Trophoblast cell (in vitro differentiated cells and primary cell): ENCODE data around the gene AMBRA1.

Experiments used
- DNase-seq, 2 donors: peaks; one replicate each; pipeline ENCODE4 v3.0.0-alpha.2; 2016
- H2AFZ ChIP-seq: 2 replicates; pipeline ENCODE4 v1.6.1; 2013; ENCODE audit warnings: low read length, moderate library complexity, mild to moderate bottlenecking; ENCODE audit not compliant: insufficient read depth, poor library complexity
- H2AK5ac ChIP-seq: 2 replicates; pipeline ENCODE4 v1.6.1; 2013; ENCODE audit warnings: mild to moderate bottlenecking, low read length
- H2BK120ac ChIP-seq: 2 replicates; pipeline ENCODE4 v1.6.1; 2013; ENCODE audit warnings: low read length, mild to moderate bottlenecking, moderate library complexity; ENCODE audit not compliant: insufficient read depth, poor library complexity
- H2BK12ac ChIP-seq: 2 replicates; pipeline ENCODE4 v1.6.1; 2013; ENCODE audit warnings: mild to moderate bottlenecking, low read length, moderate library complexity
- H2BK5ac ChIP-seq: 2 replicates; pipeline ENCODE4 v1.6.1; 2013; ENCODE audit warnings: low read length, low read depth, moderate library complexity, mild to moderate bottlenecking; ENCODE audit not compliant: poor library complexity
- H3K14ac ChIP-seq: 2 replicates; pipeline ENCODE4 v1.6.1; 2013; ENCODE audit warnings: mild to moderate bottlenecking, low read length
- H3K18ac ChIP-seq: 2 replicates; pipeline ENCODE4 v1.6.1; 2013; ENCODE audit warnings: mild to moderate bottlenecking, low read length
- H3K23ac ChIP-seq: 2 replicates; pipeline ENCODE4 v1.6.1; 2013; ENCODE audit warnings: low read length
- H3K27ac ChIP-seq: 2 replicates; pipeline ENCODE4 v1.5.1; 2013; ENCODE audit warnings: low read depth, mild to moderate bottlenecking, inconsistent platforms, low read length, moderate library complexity
- H3K27me3 ChIP-seq: 2 replicates; pipeline ENCODE4 v1.6.1; 2013; ENCODE audit warnings: inconsistent platforms, mild to moderate bottlenecking, low read length, moderate library complexity; ENCODE audit not compliant: insufficient read depth
- H3K36me3 ChIP-seq, 2 experiments: 1 replicate in 1 of 2; 2 replicates in 1 of 2; pipeline ENCODE4 v1.6.1; 2013; ENCODE audit warnings: low read length in 2 of 2, mild to moderate bottlenecking in 2 of 2, moderate library complexity in 1 of 2; ENCODE audit not compliant: insufficient read depth in 2 of 2, control insufficient read depth in 1 of 2
- H3K4ac ChIP-seq: 2 replicates; pipeline ENCODE4 v1.6.1; 2013; ENCODE audit warnings: low read depth, mild to moderate bottlenecking, low read length, moderate library complexity
- H3K4me1 ChIP-seq, 2 experiments: 1 replicate in 1 of 2; 2 replicates in 1 of 2; pipeline ENCODE4 v1.6.1; 2013; ENCODE audit warnings: low read length in 2 of 2, mild to moderate bottlenecking in 2 of 2, moderate library complexity in 1 of 2; ENCODE audit not compliant: insufficient read depth in 2 of 2, control insufficient read depth in 1 of 2
- H3K4me2 ChIP-seq: 2 replicates; pipeline ENCODE4 v1.6.1; 2013; ENCODE audit warnings: inconsistent platforms, mild to moderate bottlenecking, low read length, moderate library complexity
- H3K4me3 ChIP-seq: 2 replicates; pipeline ENCODE4 v1.5.1; 2013; ENCODE audit warnings: mild to moderate bottlenecking, low read depth, low read length, inconsistent platforms
- H3K79me1 ChIP-seq: one replicate; pipeline ENCODE4 v1.6.1; 2013; ENCODE audit warnings: low read length
- H3K79me2 ChIP-seq: 2 replicates; pipeline ENCODE4 v1.6.1; 2013; ENCODE audit warnings: low read length, mild to moderate bottlenecking; ENCODE audit not compliant: control insufficient read depth, insufficient read depth, poor library complexity
- H3K9ac ChIP-seq: 2 replicates; pipeline ENCODE4 v1.6.1; 2013; ENCODE audit warnings: mild to moderate bottlenecking, low read length
- H3K9me3 ChIP-seq: 2 replicates; pipeline ENCODE4 v1.6.1; 2013; ENCODE audit warnings: low read depth, mild to moderate bottlenecking, control low read depth, inconsistent platforms, low read length; ENCODE audit not compliant: insufficient read depth
- H4K12ac ChIP-seq: 2 replicates; pipeline ENCODE4 v1.6.1; 2013; ENCODE audit warnings: low read depth, mild to moderate bottlenecking, low read length, moderate library complexity
- H4K8ac ChIP-seq: 2 replicates; pipeline ENCODE4 v1.6.1; 2013; ENCODE audit warnings: low read depth, mild to moderate bottlenecking, low read length, moderate library complexity
- H4K91ac ChIP-seq: one replicate; pipeline ENCODE4 v1.6.1; 2013; ENCODE audit warnings: low read depth, mild to moderate bottlenecking, low read length, moderate library complexity
- WGBS: extraction: QIAGEN DNeasy Blood & Tissue Kit; methylation state at CpG from one replicate; pipeline ENCODE4 v1.1.7; 2013; ENCODE audit warnings: missing lambda C conversion rate; ENCODE audit not compliant: insufficient read length, insufficient coverage; ENCODE audit errors: extremely low coverage; 5-methylcytosine and 5-hydroxymethylcytosine counted together

Gene AMBRA1

GRCh38 chr11:46612326-46612725 lies 18.5 kb upstream of the AMBRA1 start:
- no CpG with 5 or more reads among the region's 2 CpGs for WGBS
- no peak overlapping the region for H2BK12ac ChIP-seq
- no peak overlapping the region for H2AFZ ChIP-seq
- H3K4ac ChIP-seq: no peak overlapping the region
- H3K27me3 ChIP-seq: no peaks in the 10 kb centered on the region
- no peak overlapping the region for H2BK120ac ChIP-seq
- no peak overlapping the region for H3K23ac ChIP-seq
- H3K18ac ChIP-seq: no peak overlapping the region
- H3K36me3 ChIP-seq: peaks cover 0 to 3% of the 10 kb centered on the region in 2 experiments
- H3K4me1 ChIP-seq: peaks cover 3 to 4% of the 10 kb centered on the region in 2 experiments
- no peak overlapping the region for H3K27ac ChIP-seq
- H2AK5ac ChIP-seq: no peak overlapping the region
- H3K79me2 ChIP-seq: no peaks in the 10 kb centered on the region
- H3K79me1 ChIP-seq: peaks cover 4% of the 10 kb centered on the region
- no peak overlapping the region for H4K12ac ChIP-seq
- H3K9me3 ChIP-seq: no peaks in the 10 kb centered on the region
- no peak overlapping the region for H3K4me3 ChIP-seq
- H3K9ac ChIP-seq: no peak overlapping the region
- no peak overlapping the region for H3K14ac ChIP-seq
- H3K4me2 ChIP-seq: no peak overlapping the region
- no peak overlapping the region for H2BK5ac ChIP-seq
- H4K8ac ChIP-seq: no peak overlapping the region
- no peak overlapping the region for H4K91ac ChIP-seq
- DNase-seq: no peak

- H3K27ac ChIP-seq: no peak overlapping the region
- no peak overlapping the region for H2AFZ ChIP-seq
- no peak overlapping the region for H4K91ac ChIP-seq
- H3K79me2 ChIP-seq: no peaks in the 10 kb centered on the region
- H2BK120ac ChIP-seq: no peak overlapping the region
- no peak overlapping the region for H2AK5ac ChIP-seq
- no peak overlapping the region for H3K9ac ChIP-seq
- no peak overlapping the region for H3K18ac ChIP-seq
- H4K8ac ChIP-seq: no peak overlapping the region
- peaks cover 0 to 3% of the 10 kb centered on the region in 2 experiments for H3K36me3 ChIP-seq
- no peak overlapping the region for H3K4me3 ChIP-seq
- no peaks in the 10 kb centered on the region for H3K9me3 ChIP-seq
- DNase-seq: no peak
- H3K79me1 ChIP-seq: peaks cover under 1% of the 10 kb centered on the region
- no peak overlapping the region for H3K23ac ChIP-seq
- no peak overlapping the region for H3K4me2 ChIP-seq
- no peak overlapping the region for H3K14ac ChIP-seq
- no peak overlapping the region for H2BK12ac ChIP-seq
- H4K12ac ChIP-seq: no peak overlapping the region
- H3K27me3 ChIP-seq: no peaks in the 10 kb centered on the region
- peaks cover 3 to 4% of the 10 kb centered on the region in 2 experiments for H3K4me1 ChIP-seq
- no peak overlapping the region for H3K4ac ChIP-seq
- WGBS: no CpG with 5 or more reads among the region's 5 CpGs
- H2BK5ac ChIP-seq: no peak overlapping the region
Measured at GRCh38 chr11:46611526-46612304, 17.9 kb upstream of the AMBRA1 start.

GRCh38 chr11:46609386-46609785 lies 15.6 kb upstream of the AMBRA1 start:
- no peak overlapping the region for H2BK120ac ChIP-seq
- H2AK5ac ChIP-seq: no peak overlapping the region
- no peak overlapping the region for H2BK5ac ChIP-seq
- no peaks in the 10 kb centered on the region for H3K27me3 ChIP-seq
- H3K18ac ChIP-seq: no peak overlapping the region
- peak; percentile 24 to 57 for DNase-seq
- no peak overlapping the region for H3K4me3 ChIP-seq
- H3K9ac ChIP-seq: no peak overlapping the region
- no peak overlapping the region for H4K12ac ChIP-seq
- WGBS: no CpG with 5 or more reads among the region's 6 CpGs
- H3K9me3 ChIP-seq: no peaks in the 10 kb centered on the region
- H3K36me3 ChIP-seq: peaks cover 0 to 3% of the 10 kb centered on the region in 2 experiments
- H4K91ac ChIP-seq: no peak overlapping the region
- H3K4ac ChIP-seq: no peak overlapping the region
- H3K4me2 ChIP-seq: no peak overlapping the region
- no peak overlapping the region for H2BK12ac ChIP-seq
- H3K79me2 ChIP-seq: no peaks in the 10 kb centered on the region
- H3K79me1 ChIP-seq: no peaks in the 10 kb centered on the region
- H3K4me1 ChIP-seq: no peaks in the 10 kb centered on the region
- H3K14ac ChIP-seq: no peak overlapping the region
- no peak overlapping the region for H3K23ac ChIP-seq
- no peak overlapping the region for H2AFZ ChIP-seq
- no peak overlapping the region for H4K8ac ChIP-seq
- H3K27ac ChIP-seq: no peak overlapping the region

- Histone ChIP-seq H3K4ac (no peak overlapping the region), H3K79me2 (no peaks in the 10 kb centered on the region), H3K14ac (no peak overlapping the region), H3K9me3 (no peaks in the 10 kb centered on the region), H2AK5ac (no peak overlapping the region), H3K23ac (no peak overlapping the region), H4K12ac (no peak overlapping the region), H3K79me1 (no peaks in the 10 kb centered on the region), H3K36me3 (peaks cover 0 to 3% of the 10 kb centered on the region in 2 experiments), H2BK5ac (no peak overlapping the region), H3K9ac (no peak overlapping the region), H2BK120ac (no peak overlapping the region), H3K27ac (no peak overlapping the region), H3K4me2 (no peak overlapping the region), H3K27me3 (no peaks in the 10 kb centered on the region), H4K91ac (no peak overlapping the region), H4K8ac (no peak overlapping the region), H2AFZ (no peak overlapping the region), H3K4me3 (no peak overlapping the region), H3K18ac (no peak overlapping the region), H2BK12ac (no peak overlapping the region), H3K4me1 (no peaks in the 10 kb centered on the region)
- no peak for DNase-seq
- no CpG with 5 or more reads among the region's 1 CpG for WGBS
Measured at GRCh38 chr11:46607516-46607915, 13.7 kb upstream of the AMBRA1 start.
